ENCODE measurements around the gene TCF25. TPM values are rescaled to one million over a fixed set of nuclear protein-coding genes. Genes with fewer than 3 reads are reported as not detected.
"Not testable (repeated sequence)": the region's sequence is repeated elsewhere in the genome, so short reads cannot be mapped to it uniquely, and the experiment has no call there.

Gene TCF25
- total and polyA plus RNA-seq, 5 donors, result 73.5 to 137 (median 101) TPM

GRCh38 chr16:89923640-89924296 lies 50.4 kb downstream of the TCF25 start:
- peak in 1 of 3 donors; percentile 70 for DNase-seq
- Histone ChIP-seq H3K27ac (ENCODE audit: low read length) (no peak overlapping the region), H3K4me3 (ENCODE audit: low read length) (peak overlapping the region; percentile 61), H3K4me1 (ENCODE audit: control insufficient read depth, insufficient read depth, low read length) (no peaks in the 10 kb centered on the region), H3K27me3 (ENCODE audit: control insufficient read depth, insufficient read depth) (no peaks in the 10 kb centered on the region), H3K9me3 (ENCODE audit: control insufficient read depth, low read length) (no peaks in the 10 kb centered on the region)
- ATAC-seq, result no peak
- WGBS, result 3% methylated on average over 41 of the region's 41 CpGs
- intact Hi-C loops (cut with DNase I), result no loop called here

DNA sequence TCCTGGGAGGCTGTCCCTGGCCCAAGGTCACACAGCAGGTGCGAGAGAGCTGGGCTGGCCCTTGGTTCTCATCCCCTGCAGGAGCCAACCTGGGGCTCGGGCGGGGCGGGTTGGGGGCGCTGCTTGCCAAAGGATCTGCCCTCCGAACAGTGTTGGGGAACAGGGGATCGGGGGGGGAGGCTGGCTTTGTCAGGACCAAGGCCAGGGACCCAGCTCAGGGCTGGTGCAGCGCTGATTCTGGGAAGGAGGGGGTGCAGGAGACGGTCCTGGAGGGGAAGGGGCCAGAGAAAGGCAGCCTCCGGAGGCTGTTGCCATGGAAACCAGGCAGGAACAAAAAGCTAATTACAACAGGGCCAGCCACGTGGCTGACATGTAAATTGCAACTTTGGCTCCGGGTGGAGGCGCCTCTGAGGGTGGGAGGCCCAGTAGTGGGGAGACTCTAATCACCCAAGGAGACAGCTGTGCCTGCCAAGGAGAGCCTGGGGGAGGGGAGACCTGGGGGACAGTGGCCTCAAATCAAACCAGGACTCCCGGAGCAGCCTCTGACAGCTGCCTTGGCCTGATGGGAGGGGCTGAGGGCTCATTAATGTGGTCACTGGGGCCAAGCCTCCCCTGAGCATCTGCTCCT lies 51.0 kb downstream of the TCF25 start:
- no peaks in the 10 kb centered on the region for H3K9me3 ChIP-seq (ENCODE audit: control insufficient read depth, low read length)
- 4% methylated on average over 14 of the region's 14 CpGs for WGBS
- no peaks in the 10 kb centered on the region for H3K27me3 ChIP-seq (ENCODE audit: control insufficient read depth, insufficient read depth)
- DNase-seq, result peak in 1 of 3 donors; percentile 72
- no peak for ATAC-seq
- H3K4me3 ChIP-seq (ENCODE audit: low read length), result no peak overlapping the region
- no peaks in the 10 kb centered on the region for H3K4me1 ChIP-seq (ENCODE audit: control insufficient read depth, insufficient read depth, low read length)
- no peak overlapping the region for H3K27ac ChIP-seq (ENCODE audit: low read length)
- intact Hi-C loops (cut with DNase I), result no loop called here

DNA sequence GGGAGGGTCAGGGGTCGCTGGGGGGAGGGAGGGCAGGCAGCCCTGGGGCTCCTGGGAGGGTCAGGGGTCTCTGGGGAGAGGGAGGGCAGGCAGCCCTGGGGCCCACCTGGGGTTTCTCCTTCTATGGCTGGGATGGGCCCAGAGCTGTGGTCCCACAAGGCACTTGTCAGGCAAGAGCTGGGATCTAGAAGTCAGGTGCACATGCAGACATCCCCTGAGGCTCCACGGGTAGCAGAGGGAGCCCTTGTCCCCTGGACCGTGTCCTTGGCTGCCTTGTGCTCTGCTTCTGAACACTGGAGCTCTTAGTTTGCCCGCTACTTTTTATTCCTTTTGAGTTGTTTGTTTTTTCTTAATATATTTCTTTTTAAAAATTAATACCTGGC lies 51.5 kb downstream of the TCF25 start:
- Histone ChIP-seq H3K9me3 (ENCODE audit: control insufficient read depth, low read length) (no peaks in the 10 kb centered on the region), H3K27ac (ENCODE audit: low read length) (no peak overlapping the region), H3K27me3 (ENCODE audit: control insufficient read depth, insufficient read depth) (no peaks in the 10 kb centered on the region), H3K4me3 (ENCODE audit: low read length) (no peak overlapping the region), H3K4me1 (ENCODE audit: control insufficient read depth, insufficient read depth, low read length) (no peaks in the 10 kb centered on the region)
- WGBS, result 32% methylated on average over 4 of the region's 4 CpGs
- ATAC-seq, result no peak
- DNase-seq, result no peak
- intact Hi-C loops (cut with DNase I), result no loop called here

- no peak for DNase-seq
- intact Hi-C loops (cut with DNase I), result no loop called here
- H3K9me3 ChIP-seq (ENCODE audit: control insufficient read depth, low read length), result no peaks in the 10 kb centered on the region
- 1% methylated on average over 42 of the region's 42 CpGs for WGBS
- peak overlapping the region; percentile 55 for H3K4me3 ChIP-seq (ENCODE audit: low read length)
- H3K4me1 ChIP-seq (ENCODE audit: control insufficient read depth, insufficient read depth, low read length), result no peaks in the 10 kb centered on the region
- no peak overlapping the region for H3K27ac ChIP-seq (ENCODE audit: low read length)
- ATAC-seq, result no peak
- H3K27me3 ChIP-seq (ENCODE audit: control insufficient read depth, insufficient read depth), result no peaks in the 10 kb centered on the region
These were observed 52.2 kb downstream of the TCF25 start for GRCh38 chr16:89925596-89926079.

DNA sequence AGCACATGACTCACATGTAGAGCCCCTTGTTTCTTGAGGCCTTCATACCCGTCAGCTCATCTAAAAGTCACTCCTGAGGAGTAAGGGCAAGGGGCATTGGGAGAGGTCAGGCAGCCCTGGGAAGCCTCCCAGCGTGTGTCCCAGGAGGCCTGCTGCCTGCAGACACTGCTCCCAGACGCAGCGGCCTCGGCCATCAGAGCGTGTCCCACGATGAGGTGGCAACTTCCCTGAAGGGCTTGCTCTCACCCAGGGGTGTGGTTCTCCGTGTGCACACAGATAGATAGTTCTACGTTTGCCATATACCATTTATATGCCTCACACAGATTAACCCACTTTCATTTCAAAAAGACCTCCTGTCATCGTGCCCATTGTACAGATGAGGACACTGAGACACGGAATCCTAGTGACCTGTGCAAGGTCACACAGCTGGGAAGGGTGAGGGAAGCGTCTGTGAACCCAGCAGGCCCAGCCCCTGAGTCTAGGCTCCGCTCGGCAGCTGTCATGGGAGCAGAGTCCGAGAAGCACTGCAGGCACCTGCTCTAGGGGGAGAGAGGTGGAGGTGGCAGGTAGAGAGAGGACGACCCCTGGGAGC lies 58.0 kb downstream of the TCF25 start:
- 83% methylated on average over 16 of the region's 16 CpGs for WGBS
- no peak overlapping the region for H3K27ac ChIP-seq (ENCODE audit: low read length)
- ATAC-seq (no peak), DNase-seq (no peak)
- H3K4me1 ChIP-seq (ENCODE audit: control insufficient read depth, insufficient read depth, low read length), result no peaks in the 10 kb centered on the region
- intact Hi-C loops (cut with DNase I), result no loop called here
- H3K4me3 ChIP-seq (ENCODE audit: low read length), result no peak overlapping the region
- no peaks in the 10 kb centered on the region for H3K9me3 ChIP-seq (ENCODE audit: control insufficient read depth, low read length)
- no peaks in the 10 kb centered on the region for H3K27me3 ChIP-seq (ENCODE audit: control insufficient read depth, insufficient read depth)

DNA sequence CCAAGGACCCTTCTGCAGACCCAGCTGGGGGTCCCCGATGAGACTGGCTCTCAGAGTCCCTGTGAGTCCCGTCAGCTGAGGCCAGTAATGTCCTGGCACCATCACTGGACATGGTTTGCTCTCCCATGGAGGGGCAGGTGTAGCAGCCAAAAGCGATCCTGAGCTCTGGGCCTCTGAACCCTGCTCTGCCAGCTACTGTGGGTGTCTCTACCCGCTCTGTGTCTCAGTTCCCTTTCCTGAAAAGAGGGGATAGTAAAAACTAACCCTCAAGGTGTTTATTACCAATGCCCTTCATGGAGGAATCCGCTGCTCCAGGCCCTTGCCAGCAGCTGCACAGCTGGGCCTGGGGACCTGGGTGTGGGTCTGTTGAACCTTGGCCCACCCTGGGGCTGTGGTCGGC lies 58.6 kb downstream of the TCF25 start:
- Histone ChIP-seq H3K9me3 (ENCODE audit: control insufficient read depth, low read length) (no peaks in the 10 kb centered on the region), H3K4me3 (ENCODE audit: low read length) (no peak overlapping the region), H3K27ac (ENCODE audit: low read length) (no peak overlapping the region), H3K4me1 (ENCODE audit: control insufficient read depth, insufficient read depth, low read length) (no peaks in the 10 kb centered on the region), H3K27me3 (ENCODE audit: control insufficient read depth, insufficient read depth) (no peaks in the 10 kb centered on the region)
- WGBS, result 92% methylated on average over 6 of the region's 6 CpGs
- intact Hi-C loops (cut with DNase I), result no loop called here
- DNase-seq (no peak), ATAC-seq (no peak)

DNA sequence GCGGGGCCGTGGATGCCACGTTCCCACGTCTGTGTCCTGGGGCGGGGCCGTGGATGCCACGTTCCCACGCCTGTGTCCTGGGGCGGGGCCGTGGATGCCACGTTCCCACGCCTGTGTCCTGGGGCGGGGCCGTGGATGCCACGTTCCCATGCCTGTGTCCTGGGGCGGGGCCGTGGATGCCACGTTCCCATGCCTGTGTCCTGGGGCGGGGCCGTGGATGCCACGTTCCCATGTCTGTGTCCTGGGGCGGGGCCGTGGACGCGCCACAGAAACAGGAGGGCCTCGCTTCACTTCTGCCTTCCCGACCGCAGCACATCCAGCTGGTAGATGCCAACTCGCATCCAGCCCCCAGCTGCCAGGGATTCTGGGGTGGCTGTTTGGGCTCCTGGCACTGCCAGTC lies 60.6 kb downstream of the TCF25 start:
- 95% methylated on average over 27 of the region's 29 CpGs for WGBS
- H3K9me3 ChIP-seq (ENCODE audit: control insufficient read depth, low read length); H3K27ac ChIP-seq (ENCODE audit: low read length); DNase-seq; H3K27me3 ChIP-seq (ENCODE audit: control insufficient read depth, insufficient read depth); ATAC-seq; intact Hi-C loops (cut with DNase I); H3K4me1 ChIP-seq (ENCODE audit: control insufficient read depth, insufficient read depth, low read length); H3K4me3 ChIP-seq (ENCODE audit: low read length): not testable (repeated sequence)

GRCh38 chr16:89934611-89935553 lies 61.5 kb downstream of the TCF25 start:
- Histone ChIP-seq H3K4me3 (ENCODE audit: low read length) (no peak overlapping the region), H3K4me1 (ENCODE audit: control insufficient read depth, insufficient read depth, low read length) (no peaks in the 10 kb centered on the region), H3K9me3 (ENCODE audit: control insufficient read depth, low read length) (no peaks in the 10 kb centered on the region), H3K27me3 (ENCODE audit: control insufficient read depth, insufficient read depth) (no peaks in the 10 kb centered on the region), H3K27ac (ENCODE audit: low read length) (no peak overlapping the region)
- no peak for ATAC-seq
- 96% methylated on average over 61 of the region's 61 CpGs for WGBS
- intact Hi-C loops (cut with DNase I), result no loop called here
- DNase-seq, result peak in 1 of 3 donors; percentile 39

DNA sequence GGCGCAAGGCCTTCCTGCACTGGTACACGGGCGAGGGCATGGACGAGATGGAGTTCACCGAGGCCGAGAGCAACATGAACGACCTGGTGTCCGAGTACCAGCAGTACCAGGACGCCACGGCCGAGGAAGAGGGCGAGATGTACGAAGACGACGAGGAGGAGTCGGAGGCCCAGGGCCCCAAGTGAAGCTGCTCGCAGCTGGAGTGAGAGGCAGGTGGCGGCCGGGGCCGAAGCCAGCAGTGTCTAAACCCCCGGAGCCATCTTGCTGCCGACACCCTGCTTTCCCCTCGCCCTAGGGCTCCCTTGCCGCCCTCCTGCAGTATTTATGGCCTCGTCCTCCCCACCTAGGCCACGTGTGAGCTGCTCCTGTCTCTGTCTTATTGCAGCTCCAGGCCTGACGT lies 62.2 kb downstream of the TCF25 start:
- DNase-seq, result peak in 1 of 3 donors; percentile 24
- ATAC-seq; H3K27ac ChIP-seq (ENCODE audit: low read length); H3K9me3 ChIP-seq (ENCODE audit: control insufficient read depth, low read length); H3K27me3 ChIP-seq (ENCODE audit: control insufficient read depth, insufficient read depth); H3K4me3 ChIP-seq (ENCODE audit: low read length); H3K4me1 ChIP-seq (ENCODE audit: control insufficient read depth, insufficient read depth, low read length); intact Hi-C loops (cut with DNase I): not testable (repeated sequence)
- 91% methylated on average over 27 of the region's 27 CpGs for WGBS

- DNase-seq, result peak in 1 of 3 donors; percentile 20
These were observed 62.6 kb downstream of the TCF25 start for GRCh38 chr16:89936034-89936433.

More at GRCh38 chr16:89936034-89936433, 62.6 kb downstream of the TCF25 start:
- WGBS, result 78% methylated on average over 13 of the region's 13 CpGs
- H3K27ac ChIP-seq (ENCODE audit: low read length), result no peak overlapping the region
- intact Hi-C loops (cut with DNase I), result no loop called here
- no peak for ATAC-seq
- no peaks in the 10 kb centered on the region for H3K9me3 ChIP-seq (ENCODE audit: control insufficient read depth, low read length)
- no peak overlapping the region for H3K4me3 ChIP-seq (ENCODE audit: low read length)
- no peaks in the 10 kb centered on the region for H3K4me1 ChIP-seq (ENCODE audit: control insufficient read depth, insufficient read depth, low read length)
- no peaks in the 10 kb centered on the region for H3K27me3 ChIP-seq (ENCODE audit: control insufficient read depth, insufficient read depth)
